ENCODE data around the gene SPATC1L.

The SPATC1L gene

GRCh38 chr21:46216132-46216747 is 32.0 kb upstream of the SPATC1L start:
- TF ChIP-seq, protein P1, sequence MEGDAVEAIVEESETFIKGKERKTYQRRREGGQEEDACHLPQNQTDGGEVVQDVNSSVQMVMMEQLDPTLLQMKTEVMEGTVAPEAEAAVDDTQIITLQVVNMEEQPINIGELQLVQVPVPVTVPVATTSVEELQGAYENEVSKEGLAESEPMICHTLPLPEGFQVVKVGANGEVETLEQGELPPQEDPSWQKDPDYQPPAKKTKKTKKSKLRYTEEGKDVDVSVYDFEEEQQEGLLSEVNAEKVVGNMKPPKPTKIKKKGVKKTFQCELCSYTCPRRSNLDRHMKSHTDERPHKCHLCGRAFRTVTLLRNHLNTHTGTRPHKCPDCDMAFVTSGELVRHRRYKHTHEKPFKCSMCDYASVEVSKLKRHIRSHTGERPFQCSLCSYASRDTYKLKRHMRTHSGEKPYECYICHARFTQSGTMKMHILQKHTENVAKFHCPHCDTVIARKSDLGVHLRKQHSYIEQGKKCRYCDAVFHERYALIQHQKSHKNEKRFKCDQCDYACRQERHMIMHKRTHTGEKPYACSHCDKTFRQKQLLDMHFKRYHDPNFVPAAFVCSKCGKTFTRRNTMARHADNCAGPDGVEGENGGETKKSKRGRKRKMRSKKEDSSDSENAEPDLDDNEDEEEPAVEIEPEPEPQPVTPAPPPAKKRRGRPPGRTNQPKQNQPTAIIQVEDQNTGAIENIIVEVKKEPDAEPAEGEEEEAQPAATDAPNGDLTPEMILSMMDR (IDR thresholded peaks at IDR 0.05; ENCODE audit: control extremely low read depth, extremely low read depth, low read depth, missing control alignments), result no peak
- POLR2A ChIA-PET, result interaction anchor here (0.5 to 1.3 kb wide), 2 partner anchors 11 to 142 kb away, joined by 5 to 7 read pairs; no protein-coding TSS in a partner anchor
- CTCF ChIA-PET, result interaction anchor here (1.1 to 2.6 kb wide), 8 partner anchors 9 to 243 kb away, joined by 3 to 8 read pairs (median 4); partner anchors contain the start of gene LSS
- no peak for DNase-seq (ENCODE audit: extremely low spot score)

DNA sequence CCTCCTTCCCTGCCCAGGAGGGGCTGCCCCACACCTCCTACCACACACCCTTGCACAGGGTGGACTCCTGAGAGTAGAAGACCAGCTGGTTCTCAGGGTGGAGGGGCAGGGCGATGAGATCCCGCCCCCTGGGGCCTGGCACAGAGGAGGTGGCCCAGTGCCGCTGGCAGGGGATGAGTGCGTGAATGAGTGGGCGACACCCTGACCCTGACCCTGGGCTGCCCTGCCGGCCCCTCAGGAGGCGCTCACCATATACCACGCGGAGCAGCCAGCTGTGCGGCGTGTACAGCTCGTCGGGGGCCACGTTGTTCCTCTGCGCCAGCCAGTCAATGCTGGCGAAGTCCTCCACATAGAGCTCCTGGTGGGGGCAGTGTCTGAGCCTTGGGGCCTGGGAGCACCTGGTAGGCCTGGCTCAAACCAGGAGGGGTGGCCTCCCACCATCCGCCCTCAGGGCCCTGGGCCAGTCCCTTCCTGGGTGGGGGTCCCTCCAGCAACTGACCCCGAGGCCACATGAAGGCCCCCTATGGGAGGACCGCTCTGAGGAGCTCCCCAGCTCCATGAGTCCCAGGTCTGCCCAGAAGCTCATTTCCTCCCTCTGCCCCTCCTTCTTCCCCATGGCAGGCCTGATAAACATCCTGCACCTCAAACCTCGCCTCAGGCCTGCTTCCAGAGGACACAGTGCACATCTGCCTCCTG is 31.3 kb upstream of the SPATC1L start:
- TF ChIP-seq, protein P1 (IDR thresholded peaks at IDR 0.05; ENCODE audit: control extremely low read depth, extremely low read depth, low read depth, missing control alignments), result no peak
- ChIA-PET CTCF (interaction anchor here (1.2 to 2.6 kb wide), 9 partner anchors 9 to 242 kb away, joined by 3 to 8 read pairs (median 4); partner anchors contain the start of gene LSS), POLR2A (interaction anchor here (0.5 to 1.3 kb wide), 2 partner anchors 11 to 143 kb away, joined by 5 to 7 read pairs; no protein-coding TSS in a partner anchor)
- no peak for DNase-seq (ENCODE audit: extremely low spot score)

- TF ChIP-seq, protein P1 (IDR thresholded peaks at IDR 0.05; ENCODE audit: control extremely low read depth, extremely low read depth, low read depth, missing control alignments), result no peak
- ChIA-PET POLR2A (interaction anchor here (0.6 to 1.3 kb wide), 2 partner anchors 12 to 421 kb away, joined by 4 to 5 read pairs; partner anchors contain the start of gene PRMT2), CTCF (interaction anchor here (1.2 to 2.6 kb wide), 8 partner anchors 10 to 241 kb away, joined by 3 to 8 read pairs (median 4); partner anchors contain the start of gene LSS)
- no peak for DNase-seq (ENCODE audit: extremely low spot score)
Measured at GRCh38 chr21:46214478-46215340, 30.4 kb upstream of the SPATC1L start.

- DNase-seq (ENCODE audit: extremely low spot score), result no peak
- ChIA-PET CTCF (interaction anchor here (1.4 to 2.1 kb wide), 3 partner anchors 14 to 61 kb away, joined by 3 to 6 read pairs (median 3); no protein-coding TSS in a partner anchor), POLR2A (interaction anchor here (0.6 kb wide), 1 partner anchor 422 kb away, joined by 4 read pairs; the partner anchor contains the start of gene PRMT2)
- TF ChIP-seq, protein P1 (IDR thresholded peaks at IDR 0.05; ENCODE audit: control extremely low read depth, extremely low read depth, low read depth, missing control alignments), result no peak
Measured at GRCh38 chr21:46213620-46214286, 29.5 kb upstream of the SPATC1L start.

- ChIA-PET CTCF (interaction anchor here (1.0 kb wide), 1 partner anchor 60 kb away, joined by 4 read pairs; no protein-coding TSS in a partner anchor), POLR2A (no interaction called here)
- DNase-seq (ENCODE audit: extremely low spot score), result no peak
- TF ChIP-seq, protein P1 (IDR thresholded peaks at IDR 0.05; ENCODE audit: control extremely low read depth, extremely low read depth, low read depth, missing control alignments), result no peak
Measured at GRCh38 chr21:46212721-46213484, 28.6 kb upstream of the SPATC1L start.
